HG03342 (cell line): ENCODE data around the gene SYT15B.
"Not testable (repeated sequence)": the region's sequence is repeated elsewhere in the genome, so short reads cannot be mapped to it uniquely, and the experiment has no call there.

ENCODE experiments used
- ATAC-seq: cut with Tn5 transposase; IDR thresholded peaks from one replicate; pipeline ENCODE4 v1.9.1; 2021; ENCODE audit warnings: mild to moderate bottlenecking, moderate library complexity; ENCODE audit not compliant: unreplicated experiment

The SYT15B gene

GRCh38 chr10:47763554-47764175 is at the start of gene SYT15B:
TSS of gene SYT15B (minus strand) at chr10:47763592. CDS start at chr10:47762640, 952 bp downstream.
- not testable (repeated sequence) for ATAC-seq

- not testable (repeated sequence) for ATAC-seq
These were observed 16.2 kb upstream of the SYT15B start for GRCh38 chr10:47779590-47779989.

GRCh38 chr10:47775361-47776231 is 12.2 kb upstream of the SYT15B start:
- not testable (repeated sequence) for ATAC-seq

GRCh38 chr10:47770745-47771144 is 7.4 kb upstream of the SYT15B start:
- not testable (repeated sequence) for ATAC-seq

GRCh38 chr10:47768578-47769115 is 5.3 kb upstream of the SYT15B start:
- ATAC-seq: not testable (repeated sequence)

GRCh38 chr10:47768085-47768484 is 4.7 kb upstream of the SYT15B start:
- not testable (repeated sequence) for ATAC-seq

GRCh38 chr10:47767236-47767635 is 3.8 kb upstream of the SYT15B start:
- not testable (repeated sequence) for ATAC-seq

- ATAC-seq: not testable (repeated sequence)
These were observed 1.8 kb upstream of the SYT15B start for GRCh38 chr10:47765232-47765631.

- not testable (repeated sequence) for ATAC-seq
These were observed 478 bp downstream of the SYT15B start for GRCh38 chr10:47762674-47763553.

GRCh38 chr10:47758855-47759254 is 4.5 kb downstream of the SYT15B start:
- ATAC-seq: not testable (repeated sequence)

- ATAC-seq: not testable (repeated sequence)
These were observed 7.2 kb downstream of the SYT15B start for GRCh38 chr10:47756169-47756568.

GRCh38 chr10:47753871-47754270 is 9.5 kb downstream of the SYT15B start:
- not testable (repeated sequence) for ATAC-seq

- not testable (repeated sequence) for ATAC-seq
These were observed 10.2 kb downstream of the SYT15B start for GRCh38 chr10:47753176-47753575.

- not testable (repeated sequence) for ATAC-seq
These were observed 11.6 kb downstream of the SYT15B start for GRCh38 chr10:47751821-47752220.

GRCh38 chr10:47750360-47750759 is 13.0 kb downstream of the SYT15B start:
- ATAC-seq: not testable (repeated sequence)

- not testable (repeated sequence) for ATAC-seq
These were observed 16.5 kb downstream of the SYT15B start for GRCh38 chr10:47746780-47747376.

GRCh38 chr10:47744881-47745280 is 18.5 kb downstream of the SYT15B start:
- ATAC-seq: not testable (repeated sequence)

GRCh38 chr10:47743611-47744550 is 19.5 kb downstream of the SYT15B start:
- peak; percentile 72 for ATAC-seq

- ATAC-seq: peak; percentile 82
These were observed 22.5 kb downstream of the SYT15B start for GRCh38 chr10:47740868-47741267.
